K562 (cell line): Measurements from ENCODE around the gene SPATA2L. TPM values are rescaled to one million over a fixed set of nuclear protein-coding genes. Genes with fewer than 3 reads are reported as not detected.

Experiments
- AFF4 ChIP-seq: sonication (generic); formaldehyde crosslinking; IDR thresholded peaks from 2 replicates; pipeline ENCODE4 v1.8.0; 2023; ENCODE audit warnings: mild to moderate bottlenecking, missing genetic modification reagents
- CCNT2 ChIP-seq: IDR thresholded peaks from 2 replicates; pipeline ENCODE4 v1.6.1; 2011; ENCODE audit warnings: borderline replicate concordance, low read depth, mild to moderate bottlenecking, moderate library complexity, mixed read lengths, low read length; ENCODE audit not compliant: insufficient read length; ENCODE audit errors: extremely low read depth
- CHAMP1 ChIP-seq: fragments of 450-650 bp; IDR thresholded peaks from 2 replicates; pipeline ENCODE4 v1.6.1; 2016; ENCODE audit warnings: mild to moderate bottlenecking
- CREBBP ChIP-seq: IDR thresholded peaks from one replicate; pipeline ENCODE4 v1.6.1; 2012; ENCODE audit warnings: low read depth, mild to moderate bottlenecking, control low read depth, inconsistent platforms, low read length
- ETV6 ChIP-seq, 3 experiments: fragments of 150-350 bp in 1 of 3; sonication (generic) in 1 of 3; formaldehyde crosslinking in 1 of 3; IDR thresholded peaks; 2 replicates each; pipeline versions ENCODE4 v1.6.1 to v1.8.0; 2014 to 2022; ENCODE audit warnings: borderline replicate concordance in 2 of 3, low read depth in 2 of 3, antibody characterized with exemption in 1 of 3, low read length in 1 of 3, mild to moderate bottlenecking in 1 of 3, missing genetic modification reagents in 1 of 3
- HIVEP1 ChIP-seq: fragments of 250-450 bp; sonication (Bioruptor Pico); IDR thresholded peaks from 2 replicates; pipeline ENCODE4 v1.4.0; 2020; ENCODE audit warnings: mild to moderate bottlenecking
- IRF2 ChIP-seq: sonication (generic); formaldehyde crosslinking; IDR thresholded peaks from 2 replicates; pipeline ENCODE4 v1.8.1; 2022; ENCODE audit warnings: mild to moderate bottlenecking, missing genetic modification reagents
- KAT7 ChIP-seq: sonication (generic); formaldehyde crosslinking; IDR thresholded peaks from 2 replicates; pipeline ENCODE4 v1.8.0; 2022; ENCODE audit warnings: missing genetic modification reagents, mild to moderate bottlenecking, borderline replicate concordance
- MNT ChIP-seq, 2 experiments: fragments of 450-650 bp; conservative IDR thresholded peaks; 2 replicates each; pipeline ENCODE4 v1.6.1; 2017; ENCODE audit warnings: mild to moderate bottlenecking in 2 of 2, moderate library complexity in 2 of 2
- MYC ChIP-seq, 2 experiments: fragments of 250-450 bp in 1 of 2; sonication (Bioruptor Pico) in 1 of 2; IDR thresholded peaks; 2 replicates each; pipeline versions ENCODE4 v1.5.1 to v1.6.1; 2012 to 2021; ENCODE audit warnings: low read depth in 2 of 2, borderline replicate concordance in 1 of 2, improper control_type of control experiment in 1 of 2, low read length in 1 of 2, mild to moderate bottlenecking in 1 of 2, moderate library complexity in 1 of 2
- PHTF2 ChIP-seq: fragments of 250-450 bp; sonication (Bioruptor Pico); IDR thresholded peaks from 2 replicates; pipeline ENCODE4 v1.5.0; 2021; ENCODE audit warnings: mild to moderate bottlenecking
- PML ChIP-seq: IDR thresholded peaks from 2 replicates; pipeline ENCODE4 v1.6.1; 2012; ENCODE audit warnings: low read length, inconsistent platforms
- RBM22 ChIP-seq: fragments of 200-400 bp; formaldehyde crosslinking; IDR thresholded peaks from 2 replicates; pipeline ENCODE4 v1.6.1; 2018; ENCODE audit warnings: low read length, low read depth; ENCODE audit not compliant: poor library complexity, severe bottlenecking
- SMAD1 ChIP-seq: fragments of 150-350 bp; IDR thresholded peaks from 2 replicates; pipeline ENCODE4 v1.6.1; 2014; ENCODE audit warnings: low read length, low read depth; ENCODE audit not compliant: partially characterized antibody
- SREBF1 ChIP-seq: fragments of 150-350 bp; IDR thresholded peaks from 2 replicates; pipeline ENCODE4 v1.6.1; 2014; ENCODE audit warnings: antibody characterized with exemption, low read depth, low read length, borderline replicate concordance
- SRSF1 ChIP-seq: fragments of 200-400 bp; formaldehyde crosslinking; IDR thresholded peaks from 2 replicates; pipeline ENCODE4 v1.6.1; 2017; ENCODE audit warnings: mild to moderate bottlenecking, low read depth, low read length, moderate library complexity
- TGIF2 ChIP-seq: sonication (generic); formaldehyde crosslinking; IDR thresholded peaks from 2 replicates; pipeline ENCODE4 v1.8.1; 2022; ENCODE audit warnings: mild to moderate bottlenecking, missing genetic modification reagents, moderate library complexity
- polyA plus RNA-seq, 8 experiments: library from polyadenylated mRNA; depleted of rRNA in 4 of 8; stranded (reverse) in 5 of 8; unstranded in 3 of 8; fragments of >200 nt; fragmentation: Nextera tagmentation in 2 of 8; fragmentation: Illumina TruSeq in 1 of 8; extraction: Ambion mirVana in 2 of 8; extraction: Trizol in 1 of 8; gene quantifications; 2 replicates each; pipeline versions ENCODE4 v1.2.1 to v1.2.3, GENCODE V29; 2011 to 2014; ENCODE audit warnings: inconsistent platforms in 1 of 8, missing spikeins in 1 of 8
- total RNA-seq, 7 experiments: library from RNA; depleted of rRNA in 6 of 7; stranded (reverse); fragments of >200 nt in 6 of 7; fragmentation: Illumina TruSeq in 2 of 7; extraction: Trizol in 2 of 7; gene quantifications; 2 replicates each; pipeline versions ENCODE4 v1.2.1 to v1.2.3, GENCODE V29; 2011 to 2021; ENCODE audit warnings: low replicate concordance in 1 of 7

SPATA2L gene
- total and polyA plus RNA-seq, 9 of the 15 experiments (the other 6 are each of a cell fraction or from before 2014, with no cell fraction given): 0.13 to 19.2 (median 4.8) TPM; not detected in 1

- no peak for TF ChIP-seq AFF4
- no peak for TF ChIP-seq KAT7 (CRISPR knock-in tag)
- TF ChIP-seq HIVEP1 (CRISPR knock-in tag): no peak
- TF ChIP-seq PML: 0 out of 2 replicates have a peak, but pooled peaks have one; percentile 1
- TF ChIP-seq CCNT2: peak; percentile 11
- TF ChIP-seq TGIF2 (CRISPR knock-in tag): no peak; the same call in 1 of the 2 replicates
- no peak for TF ChIP-seq ETV6 (IDR thresholded peaks at IDR 0.05; ENCODE audit: borderline replicate concordance in 1 of 2, low read depth in 2 of 2, low read length in 1 of 2)
- peak; percentile 18; the same call in 1 of the 2 replicates for TF ChIP-seq ETV6 (CRISPR knock-in tag; IDR thresholded peaks at IDR 0.05; ENCODE audit: borderline replicate concordance)
- no peak for TF ChIP-seq IRF2
- no peak for TF ChIP-seq CREBBP
- TF ChIP-seq SREBF1: no peak
- TF ChIP-seq CHAMP1: no peak
- TF ChIP-seq SMAD1: no peak
- TF ChIP-seq SRSF1: no peak
- no peak for TF ChIP-seq RBM22
- TF ChIP-seq MYC (IDR thresholded peaks at IDR 0.05; ENCODE audit: low read depth, low read length): 0 out of 2 replicates have a peak, but pooled peaks have one; percentile 39
- TF ChIP-seq MYC (CRISPR knock-in tag; IDR thresholded peaks at IDR 0.05; ENCODE audit: borderline replicate concordance, low read depth): no peak
- TF ChIP-seq PHTF2 (CRISPR knock-in tag): no peak
- peak; percentile 5 to 64; a peak in 3 of 4 replicates for TF ChIP-seq MNT (conservative IDR thresholded peaks at IDR 0.05)
Observed at GRCh38 chr16:89687092-89687940, 14.2 kb downstream of the SPATA2L start (continued).
